Right lobe of liver (tissue), 4 donors: Measurements from ENCODE around the gene TNFRSF1A.

Source experiments
- POLR2A ChIP-seq: fragments of 450-650 bp; IDR thresholded peaks from one replicate; pipeline ENCODE4 v1.6.1; 2017; ENCODE audit warnings: antibody characterized with exemption, mild to moderate bottlenecking
- TF ChIP-seq, protein P1 (sequence below), 4 donors: fragments of 200-600 bp in 3 of 4; fragments of 450-650 bp in 1 of 4; IDR thresholded peaks; one replicate each; pipeline versions ENCODE4 v1.5.1 to v1.8.0; 2016 to 2022; ENCODE audit warnings: antibody characterized with exemption in 4 of 4, mild to moderate bottlenecking in 2 of 4
- donor health status: DM: no; HTN: no; CAD: no.
- donor health status: DM: no; HTN: no; CAD: no.
- donor health status: DM: no; HTN: yes; CAD: no.

GRCh38 chr12:6346942-6347341 is 5.1 kb upstream of the TNFRSF1A start:
- TF ChIP-seq, protein P1, sequence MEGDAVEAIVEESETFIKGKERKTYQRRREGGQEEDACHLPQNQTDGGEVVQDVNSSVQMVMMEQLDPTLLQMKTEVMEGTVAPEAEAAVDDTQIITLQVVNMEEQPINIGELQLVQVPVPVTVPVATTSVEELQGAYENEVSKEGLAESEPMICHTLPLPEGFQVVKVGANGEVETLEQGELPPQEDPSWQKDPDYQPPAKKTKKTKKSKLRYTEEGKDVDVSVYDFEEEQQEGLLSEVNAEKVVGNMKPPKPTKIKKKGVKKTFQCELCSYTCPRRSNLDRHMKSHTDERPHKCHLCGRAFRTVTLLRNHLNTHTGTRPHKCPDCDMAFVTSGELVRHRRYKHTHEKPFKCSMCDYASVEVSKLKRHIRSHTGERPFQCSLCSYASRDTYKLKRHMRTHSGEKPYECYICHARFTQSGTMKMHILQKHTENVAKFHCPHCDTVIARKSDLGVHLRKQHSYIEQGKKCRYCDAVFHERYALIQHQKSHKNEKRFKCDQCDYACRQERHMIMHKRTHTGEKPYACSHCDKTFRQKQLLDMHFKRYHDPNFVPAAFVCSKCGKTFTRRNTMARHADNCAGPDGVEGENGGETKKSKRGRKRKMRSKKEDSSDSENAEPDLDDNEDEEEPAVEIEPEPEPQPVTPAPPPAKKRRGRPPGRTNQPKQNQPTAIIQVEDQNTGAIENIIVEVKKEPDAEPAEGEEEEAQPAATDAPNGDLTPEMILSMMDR (IDR thresholded peaks at IDR 0.05): no peak
- no peak for TF ChIP-seq POLR2A
